Duodenal mucosa (tissue), 2 donors: ENCODE results near the gene SIPA1L3.
A peak's percentile ranks its signal among the peaks of the same experiment; 100 is the strongest.

ENCODE experiments used
- H3K27ac ChIP-seq: one replicate; pipeline ENCODE4 v1.7.0; 2013; ENCODE audit warnings: low read depth, low read length
- H3K27me3 ChIP-seq, 2 donors: one replicate each; pipeline ENCODE4 v1.7.0; 2013; ENCODE audit warnings: low read length in 2 of 2, control low read depth in 1 of 2; ENCODE audit not compliant: insufficient read depth in 2 of 2, control insufficient read depth in 1 of 2
- H3K36me3 ChIP-seq, 2 donors: one replicate each; pipeline ENCODE4 v1.7.0; 2013; ENCODE audit warnings: low read length in 2 of 2, control low read depth in 1 of 2; ENCODE audit not compliant: insufficient read depth in 2 of 2, control insufficient read depth in 1 of 2
- H3K4me1 ChIP-seq, 2 donors: one replicate each; pipeline ENCODE4 v1.7.0; 2013; ENCODE audit warnings: low read length in 2 of 2, control low read depth in 1 of 2; ENCODE audit not compliant: insufficient read depth in 2 of 2, control insufficient read depth in 1 of 2
- H3K4me3 ChIP-seq, 2 donors: one replicate each; pipeline ENCODE4 v1.7.0; 2013; ENCODE audit warnings: low read length in 2 of 2, low read depth in 1 of 2
- H3K9ac ChIP-seq, 2 donors: one replicate each; pipeline ENCODE4 v1.7.0; 2013; ENCODE audit warnings: low read length in 2 of 2, low read depth in 1 of 2
- H3K9me3 ChIP-seq, 2 donors: one replicate each; pipeline ENCODE4 v1.7.0; 2013; ENCODE audit warnings: low read length in 2 of 2, control low read depth in 1 of 2; ENCODE audit not compliant: control insufficient read depth in 1 of 2

SIPA1L3 gene

GRCh38 chr19:37981785-37982475 lies 74.9 kb downstream of the SIPA1L3 start:
- H3K36me3 ChIP-seq = no peaks in the 10 kb centered on the region
- H3K27me3 ChIP-seq = no peaks in the 10 kb centered on the region
- no peaks in the 10 kb centered on the region for H3K9me3 ChIP-seq
- H3K4me3 ChIP-seq = peak overlapping the region; percentile 34 to 37
- no peak overlapping the region for H3K9ac ChIP-seq
- H3K27ac ChIP-seq = no peak overlapping the region
- peaks cover 39 to 40% of the 10 kb centered on the region in 2 donors for H3K4me1 ChIP-seq

GRCh38 chr19:37982655-37983054 lies 75.6 kb downstream of the SIPA1L3 start:
- Histone ChIP-seq H3K4me1 (peaks cover 43 to 46% of the 10 kb centered on the region in 2 donors), H3K27me3 (no peaks in the 10 kb centered on the region), H3K4me3 (peak overlapping the region in 1 of 2 donors; percentile 6), H3K27ac (no peak overlapping the region), H3K9me3 (no peaks in the 10 kb centered on the region), H3K36me3 (no peaks in the 10 kb centered on the region), H3K9ac (no peak overlapping the region)

DNA sequence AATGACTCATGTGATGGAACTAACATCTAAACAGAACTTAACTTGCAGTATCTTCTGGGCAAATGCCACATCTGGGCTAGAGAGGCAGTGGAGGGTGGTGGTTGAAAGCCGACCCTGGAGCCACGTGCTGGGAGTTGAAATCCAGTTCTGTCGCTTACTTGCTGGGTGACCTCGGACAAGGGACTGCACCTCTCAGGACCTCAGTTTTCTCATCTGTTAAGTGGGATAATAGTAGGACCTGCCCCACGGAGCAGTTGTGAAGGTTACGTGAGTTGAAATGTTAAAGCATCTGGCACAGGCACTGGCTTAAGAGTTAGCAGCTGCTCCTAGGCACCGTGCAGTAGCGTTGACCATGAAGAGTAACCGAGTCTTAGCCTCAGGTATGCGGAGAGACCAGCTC lies 76.1 kb downstream of the SIPA1L3 start:
- Histone ChIP-seq H3K9ac (no peak overlapping the region), H3K4me1 (peaks cover 47 to 50% of the 10 kb centered on the region in 2 donors), H3K36me3 (no peaks in the 10 kb centered on the region), H3K27ac (no peak overlapping the region), H3K27me3 (no peaks in the 10 kb centered on the region), H3K4me3 (no peak overlapping the region), H3K9me3 (no peaks in the 10 kb centered on the region)

- Histone ChIP-seq H3K36me3 (no peaks in the 10 kb centered on the region), H3K9me3 (no peaks in the 10 kb centered on the region), H3K9ac (no peak overlapping the region), H3K4me1 (peaks cover 47 to 50% of the 10 kb centered on the region in 2 donors), H3K27ac (no peak overlapping the region), H3K27me3 (no peaks in the 10 kb centered on the region), H3K4me3 (no peak overlapping the region)
Observed at GRCh38 chr19:37983916-37984315, 76.9 kb downstream of the SIPA1L3 start.

- H3K9ac ChIP-seq = no peak overlapping the region
- H3K9me3 ChIP-seq = no peaks in the 10 kb centered on the region
- no peak overlapping the region for H3K27ac ChIP-seq
- H3K4me3 ChIP-seq = no peak overlapping the region
- no peaks in the 10 kb centered on the region for H3K36me3 ChIP-seq
- H3K27me3 ChIP-seq = no peaks in the 10 kb centered on the region
- peaks cover 29 to 32% of the 10 kb centered on the region in 2 donors for H3K4me1 ChIP-seq
Observed at GRCh38 chr19:37986048-37986750, 79.2 kb downstream of the SIPA1L3 start.

- Histone ChIP-seq H3K4me1 (peaks cover 15 to 17% of the 10 kb centered on the region in 2 donors), H3K27me3 (no peaks in the 10 kb centered on the region), H3K9me3 (no peaks in the 10 kb centered on the region), H3K27ac (no peak overlapping the region), H3K9ac (no peak overlapping the region), H3K36me3 (no peaks in the 10 kb centered on the region), H3K4me3 (no peak overlapping the region)
Observed at GRCh38 chr19:37987356-37988332, 80.6 kb downstream of the SIPA1L3 start.

GRCh38 chr19:37988758-37989635 lies 82.0 kb downstream of the SIPA1L3 start:
- Histone ChIP-seq H3K4me3 (no peak overlapping the region), H3K36me3 (no peaks in the 10 kb centered on the region), H3K9me3 (no peaks in the 10 kb centered on the region), H3K9ac (no peak overlapping the region), H3K27ac (no peak overlapping the region), H3K4me1 (peaks cover 9 to 13% of the 10 kb centered on the region in 2 donors), H3K27me3 (no peaks in the 10 kb centered on the region)

GRCh38 chr19:37989855-37990254 lies 82.8 kb downstream of the SIPA1L3 start:
- H3K4me3 ChIP-seq = no peak overlapping the region

DNA sequence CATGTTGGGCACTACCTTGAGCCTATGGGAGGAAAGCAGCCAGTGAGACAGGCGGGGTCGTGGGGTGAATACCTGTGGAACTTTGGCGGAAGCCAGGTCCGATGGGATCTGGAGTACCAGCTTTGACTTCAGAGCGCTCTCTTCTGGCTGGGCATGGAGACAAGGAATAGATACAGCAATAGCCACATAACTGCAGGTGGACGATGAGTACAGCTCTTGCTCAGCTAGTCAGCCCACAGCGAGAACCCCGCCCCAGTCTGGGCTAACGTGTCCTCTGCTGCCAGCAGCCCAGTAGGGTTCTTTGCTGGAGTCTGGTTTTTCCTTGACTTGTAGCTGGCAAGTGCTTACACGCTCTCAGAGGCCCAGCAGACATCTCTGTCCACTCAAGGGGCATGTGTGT lies 83.4 kb downstream of the SIPA1L3 start:
- Histone ChIP-seq H3K36me3 (no peaks in the 10 kb centered on the region), H3K4me3 (no peak overlapping the region), H3K4me1 (peaks cover 8 to 13% of the 10 kb centered on the region in 2 donors), H3K9ac (no peak overlapping the region), H3K27ac (no peak overlapping the region), H3K27me3 (no peaks in the 10 kb centered on the region), H3K9me3 (no peaks in the 10 kb centered on the region)

More at GRCh38 chr19:37989855-37990254, 82.8 kb downstream of the SIPA1L3 start:
- no peaks in the 10 kb centered on the region for H3K27me3 ChIP-seq
- H3K9me3 ChIP-seq = no peaks in the 10 kb centered on the region
- H3K36me3 ChIP-seq = no peaks in the 10 kb centered on the region
- no peak overlapping the region for H3K27ac ChIP-seq
- H3K4me1 ChIP-seq = peaks cover 8 to 13% of the 10 kb centered on the region in 2 donors
- no peak overlapping the region for H3K9ac ChIP-seq
